ENCODE measurements around the gene RBBP8NL. TPM values are rescaled to one million over a fixed set of nuclear protein-coding genes. Genes with fewer than 3 reads are reported as not detected.

Gene RBBP8NL
- total RNA-seq, 8 experiments from 2014 or later: 0.05 to 0.24 (median 0.17) TPM; not detected in 4

DNA sequence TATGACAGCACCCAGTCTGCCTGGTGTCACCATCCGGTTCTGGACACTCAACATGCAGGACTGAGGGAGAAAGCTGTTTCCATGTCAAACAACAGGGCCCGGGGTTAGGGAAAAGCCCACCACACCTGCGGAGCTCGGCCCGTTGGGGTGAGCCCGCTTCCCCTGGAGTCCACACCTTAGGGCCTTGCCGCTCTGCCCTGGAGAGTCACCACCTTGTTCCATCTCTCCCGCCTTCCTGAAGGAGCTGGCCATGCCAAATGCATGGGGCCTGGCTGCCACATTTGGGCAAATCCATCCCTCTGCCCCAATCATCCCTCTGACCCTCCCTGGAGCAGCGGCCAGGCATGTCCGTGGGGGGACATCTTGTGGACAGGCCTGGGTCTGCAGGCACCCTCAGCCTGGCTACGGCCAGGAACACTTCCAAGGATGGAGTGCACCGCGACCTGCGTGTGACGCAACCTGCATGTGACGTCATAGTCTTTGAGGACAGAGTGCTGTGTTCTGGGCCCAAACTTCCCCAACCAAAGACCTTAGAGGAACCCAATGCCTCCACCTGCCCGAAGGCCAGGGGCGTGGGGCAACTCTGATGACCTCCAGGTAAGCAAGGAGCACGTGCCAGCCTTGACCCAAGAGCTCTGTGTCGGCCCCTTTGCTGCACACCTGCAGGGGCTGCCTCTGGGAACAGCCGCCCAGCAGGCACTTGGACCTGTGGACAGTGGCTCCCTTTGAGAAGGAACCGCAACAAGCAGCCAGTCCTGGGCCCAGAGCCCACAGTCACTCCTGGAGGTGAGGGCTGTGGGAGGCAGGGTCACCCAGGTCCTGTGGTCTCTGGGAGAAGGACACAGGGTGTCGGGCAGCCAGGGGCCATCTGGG, 22.0 kb downstream of the RBBP8NL start:
- in situ Hi-C loops (cut with MboI; ENCODE audit: low pct_unique_long_range_greater_than_20kb in 2 of 9, low sequenced_read_pairs in 9 of 9, unreplicated experiment in 9 of 9): loop anchor here in 2 of 9 experiments (25.0 kb wide), 1 partner anchor 207 kb away; no protein-coding TSS in a partner anchor
- ATAC-seq (replicated peaks in 6 of 8): peak in 6 of 8 experiments; percentile 13 to 33 (median 18)
- H3K27ac ChIP-seq: no peak overlapping the region
- 37 to 93% (median 71%) methylated on average over 1 to 9 of the region's 23 CpGs; no CpG with 5 or more reads in 4 of the 10 experiments for WGBS, 10 experiments
- peak overlapping the region in 3 of 5 donors; percentile 67 to 97 (median 94) for H3K4me3 ChIP-seq
- peaks cover 16 to 19% of the 10 kb centered on the region in 2 donors for H3K4me1 ChIP-seq (replicated peaks in 1 of 2)

DNA sequence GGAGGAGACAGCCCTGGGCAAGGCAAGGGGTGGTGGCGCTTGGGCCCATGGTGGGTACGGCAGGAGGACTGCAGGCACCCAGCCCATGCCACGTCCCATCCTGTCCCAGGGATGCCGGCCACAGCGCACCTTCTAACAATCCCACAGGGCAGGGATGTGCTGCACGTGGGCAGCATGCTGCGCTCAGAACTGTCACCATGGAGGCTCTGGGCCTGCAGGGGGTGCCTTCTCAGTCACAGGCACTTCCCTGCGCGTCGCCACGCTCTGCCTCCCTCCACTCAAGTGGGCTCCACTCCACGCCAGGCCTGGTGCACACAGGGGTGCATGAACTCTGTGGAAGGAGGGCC, 22.6 kb downstream of the RBBP8NL start:
- Histone ChIP-seq H3K4me3 (no peak overlapping the region), H3K27ac (no peak overlapping the region), H3K4me1 (replicated peaks in 1 of 2) (peaks cover 14 to 15% of the 10 kb centered on the region in 2 donors)
- 80 to 95% (median 84%) methylated on average over 1 to 7 of the region's 12 CpGs; no CpG with 5 or more reads in 7 of the 10 experiments for WGBS, 10 experiments
- no peak for ATAC-seq (replicated peaks in 6 of 8)
- in situ Hi-C loops (cut with MboI; ENCODE audit: low pct_unique_long_range_greater_than_20kb in 2 of 9, low sequenced_read_pairs in 9 of 9, unreplicated experiment in 9 of 9): loop anchor here in 2 of 9 experiments (25.0 kb wide), 1 partner anchor 208 kb away; no protein-coding TSS in a partner anchor

- in situ Hi-C loops (cut with MboI; ENCODE audit: low pct_unique_long_range_greater_than_20kb in 2 of 9, low sequenced_read_pairs in 9 of 9, unreplicated experiment in 9 of 9): loop anchor here in 2 of 9 experiments (25.0 kb wide), 1 partner anchor 208 kb away; no protein-coding TSS in a partner anchor
- 60 to 100% (median 90%) methylated on average over 1 to 6 of the region's 9 CpGs; no CpG with 5 or more reads in 5 of the 10 experiments for WGBS, 10 experiments
- H3K4me3 ChIP-seq: no peak overlapping the region
These were observed 23.1 kb downstream of the RBBP8NL start for GRCh38 chr20:62404112-62404665.

GRCh38 chr20:62403331-62403730, 24.0 kb downstream of the RBBP8NL start:
- WGBS, 10 experiments: 50 to 96% (median 92%) methylated on average over 1 to 5 of the region's 13 CpGs; no CpG with 5 or more reads in 5 of the 10 experiments
- Histone ChIP-seq H3K4me3 (no peak overlapping the region), H3K27ac (no peak overlapping the region), H3K4me1 (replicated peaks in 1 of 2) (peaks cover 12 to 14% of the 10 kb centered on the region in 2 donors)
- ATAC-seq (replicated peaks in 6 of 8): no peak
- in situ Hi-C loops (cut with MboI; ENCODE audit: low pct_unique_long_range_greater_than_20kb in 2 of 9, low sequenced_read_pairs in 9 of 9, unreplicated experiment in 9 of 9): loop anchor here in 2 of 9 experiments (25.0 kb wide), 1 partner anchor 209 kb away; no protein-coding TSS in a partner anchor

More at GRCh38 chr20:62404112-62404665, 23.1 kb downstream of the RBBP8NL start:
- H3K27ac ChIP-seq: no peak overlapping the region
- ATAC-seq (replicated peaks in 6 of 8): no peak
- H3K4me1 ChIP-seq (replicated peaks in 1 of 2): peaks cover 14 to 15% of the 10 kb centered on the region in 2 donors

DNA sequence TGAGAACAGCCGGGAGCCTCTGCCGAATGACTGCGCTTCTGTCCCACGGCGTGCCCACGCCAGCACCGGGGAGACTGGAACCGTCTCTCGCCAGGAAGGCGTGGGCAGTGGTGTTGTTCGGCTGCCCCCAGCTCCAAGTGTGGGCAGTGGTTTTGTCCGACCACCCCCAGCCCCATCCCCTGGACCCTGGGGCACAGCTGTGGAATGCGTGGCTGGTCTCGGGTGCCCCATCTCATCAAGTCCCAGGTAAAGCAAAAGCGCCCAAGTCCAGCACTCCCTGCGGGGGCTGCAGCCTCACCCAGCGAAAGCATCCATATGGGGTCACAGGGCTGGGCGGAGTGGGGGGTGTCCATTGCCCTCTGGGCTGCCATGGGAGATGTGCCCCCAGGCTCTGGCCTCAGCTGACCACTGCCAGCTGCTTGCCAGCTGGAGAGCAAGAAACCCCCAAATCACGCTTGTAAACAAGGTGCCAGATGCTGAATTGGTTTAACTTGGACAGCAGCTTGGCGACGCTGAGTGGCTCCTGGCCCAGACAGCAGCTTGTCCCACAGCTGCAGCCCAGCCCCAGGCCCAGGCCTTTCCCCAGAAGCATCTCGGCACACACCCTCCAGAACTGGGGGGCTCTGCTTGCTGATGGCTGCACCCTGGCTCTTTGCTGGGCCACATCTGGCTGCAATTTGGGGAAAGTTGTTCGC, 24.7 kb downstream of the RBBP8NL start:
- WGBS, 10 experiments: 92 to 100% methylated on average over 2 of the region's 23 CpGs; no CpG with 5 or more reads in 8 of the 10 experiments
- no peak overlapping the region for H3K4me3 ChIP-seq

DNA sequence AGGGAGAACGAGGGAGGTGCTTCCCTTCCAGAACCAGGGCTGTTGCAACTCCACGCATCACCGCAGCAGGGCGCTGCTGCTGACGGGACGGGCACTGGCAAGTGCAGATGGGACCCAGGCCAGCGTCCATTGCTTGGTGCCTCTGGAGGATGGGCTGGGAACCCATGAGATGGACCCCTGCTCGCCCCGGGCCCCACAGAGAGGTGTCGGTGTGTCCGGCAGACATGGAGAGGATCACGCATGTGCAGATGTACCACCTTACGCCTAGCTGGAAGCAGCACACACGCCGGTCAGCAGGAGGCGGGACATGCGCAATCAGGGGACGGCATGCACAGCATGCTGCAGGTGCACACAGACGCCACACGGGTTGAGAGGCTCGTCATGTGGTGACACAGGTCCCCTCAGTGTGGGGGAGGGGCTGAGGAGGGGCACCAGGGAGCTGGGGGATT, 26.0 kb downstream of the RBBP8NL start:
- Histone ChIP-seq H3K4me3 (no peak overlapping the region), H3K27ac (no peak overlapping the region), H3K4me1 (replicated peaks in 1 of 2) (peaks cover 9 to 12% of the 10 kb centered on the region in 2 donors)
- 57 to 100% (median 77%) methylated on average over 1 to 9 of the region's 21 CpGs; no CpG with 5 or more reads in 6 of the 10 experiments for WGBS, 10 experiments
- in situ Hi-C loops (cut with MboI; ENCODE audit: low pct_unique_long_range_greater_than_20kb in 2 of 9, low sequenced_read_pairs in 9 of 9, unreplicated experiment in 9 of 9): loop anchor here in 2 of 9 experiments (25.0 kb wide), 1 partner anchor 211 kb away; no protein-coding TSS in a partner anchor
- ATAC-seq (replicated peaks in 6 of 8): peak in 1 of 8 experiments; percentile 1

More for the DNA sequence above, 24.7 kb downstream of the RBBP8NL start:
- in situ Hi-C loops (cut with MboI; ENCODE audit: low pct_unique_long_range_greater_than_20kb in 2 of 9, low sequenced_read_pairs in 9 of 9, unreplicated experiment in 9 of 9): loop anchor here in 2 of 9 experiments (25.0 kb wide), 1 partner anchor 210 kb away; no protein-coding TSS in a partner anchor
- H3K4me1 ChIP-seq (replicated peaks in 1 of 2): peaks cover 12% of the 10 kb centered on the region in 2 donors
- H3K27ac ChIP-seq: no peak overlapping the region
- ATAC-seq (replicated peaks in 6 of 8): no peak

- Histone ChIP-seq H3K27ac (no peak overlapping the region), H3K4me3 (no peak overlapping the region), H3K4me1 (replicated peaks in 1 of 2) (peaks cover 2 to 5% of the 10 kb centered on the region in 2 donors)
- WGBS, 10 experiments: 67 to 100% (median 90%) methylated on average over 1 to 6 of the region's 10 CpGs; no CpG with 5 or more reads in 3 of the 10 experiments
- ATAC-seq (replicated peaks in 6 of 8): no peak
- in situ Hi-C loops (cut with MboI; ENCODE audit: low pct_unique_long_range_greater_than_20kb in 2 of 9, low sequenced_read_pairs in 9 of 9, unreplicated experiment in 9 of 9): loop anchor here in 2 of 9 experiments (25.0 kb wide), 1 partner anchor 212 kb away; no protein-coding TSS in a partner anchor
These were observed 26.8 kb downstream of the RBBP8NL start for GRCh38 chr20:62400541-62400940.

GRCh38 chr20:62400021-62400420, 27.3 kb downstream of the RBBP8NL start:
- H3K4me1 ChIP-seq (replicated peaks in 1 of 2): peaks cover 0 to under 1% of the 10 kb centered on the region in 2 donors
- H3K27ac ChIP-seq: no peak overlapping the region
- no peak for ATAC-seq (replicated peaks in 6 of 8)
- in situ Hi-C loops (cut with MboI; ENCODE audit: low pct_unique_long_range_greater_than_20kb in 2 of 9, low sequenced_read_pairs in 9 of 9, unreplicated experiment in 9 of 9): loop anchor here in 2 of 9 experiments (25.0 kb wide), 1 partner anchor 212 kb away; no protein-coding TSS in a partner anchor
- no peak overlapping the region for H3K4me3 ChIP-seq
- WGBS, 10 experiments: 80 to 100% (median 100%) methylated on average over 1 to 2 of the region's 7 CpGs; no CpG with 5 or more reads in 3 of the 10 experiments

DNA sequence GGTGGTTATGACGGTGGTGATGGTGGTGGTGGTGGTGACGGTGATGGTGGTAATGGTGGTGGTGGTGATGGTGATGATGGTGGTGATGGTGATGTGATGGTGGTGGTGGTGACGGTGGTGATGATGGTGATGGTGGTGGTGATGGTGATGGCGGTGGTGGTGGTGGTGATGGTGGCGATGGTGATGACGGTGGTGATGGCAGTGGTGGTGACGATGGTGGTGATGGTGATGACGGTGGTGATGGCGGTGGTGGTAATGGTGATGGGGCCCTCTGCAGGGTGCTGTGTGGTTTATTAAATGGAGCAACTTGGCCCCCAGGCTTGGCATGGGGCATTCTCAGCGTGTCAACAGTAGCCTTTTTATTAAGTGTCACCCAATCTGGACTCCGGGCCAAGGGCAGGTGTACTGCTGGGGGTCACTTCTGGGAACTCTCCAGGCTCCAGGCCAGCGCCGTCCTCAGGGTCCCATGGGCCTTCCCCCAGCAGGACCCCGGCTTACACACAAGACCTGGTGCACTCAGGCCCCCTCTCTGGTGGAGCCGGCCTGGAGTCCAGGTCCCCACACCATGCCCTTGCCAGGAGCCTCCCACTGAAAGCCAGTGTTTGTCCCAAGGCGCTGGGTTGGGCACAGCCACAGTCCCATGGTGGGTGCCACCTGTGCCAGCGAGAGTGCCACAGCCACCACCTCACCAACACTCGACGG, 29.1 kb downstream of the RBBP8NL start:
- Histone ChIP-seq H3K27ac (no peak overlapping the region), H3K4me3 (no peak overlapping the region), H3K4me1 (replicated peaks in 1 of 2) (no peaks in the 10 kb centered on the region)
- WGBS, 10 experiments: 80 to 100% (median 95%) methylated on average over 1 to 6 of the region's 19 CpGs; no CpG with 5 or more reads in 4 of the 10 experiments
- in situ Hi-C loops (cut with MboI; ENCODE audit: low pct_unique_long_range_greater_than_20kb in 2 of 9, low sequenced_read_pairs in 9 of 9, unreplicated experiment in 9 of 9): loop anchor here in 2 of 9 experiments (25.0 kb wide), 2 partner anchors 111 to 211 kb away; partner anchors contain the start of gene MTG2 (in 1 of the 2)
- ATAC-seq (replicated peaks in 6 of 8): no peak

DNA sequence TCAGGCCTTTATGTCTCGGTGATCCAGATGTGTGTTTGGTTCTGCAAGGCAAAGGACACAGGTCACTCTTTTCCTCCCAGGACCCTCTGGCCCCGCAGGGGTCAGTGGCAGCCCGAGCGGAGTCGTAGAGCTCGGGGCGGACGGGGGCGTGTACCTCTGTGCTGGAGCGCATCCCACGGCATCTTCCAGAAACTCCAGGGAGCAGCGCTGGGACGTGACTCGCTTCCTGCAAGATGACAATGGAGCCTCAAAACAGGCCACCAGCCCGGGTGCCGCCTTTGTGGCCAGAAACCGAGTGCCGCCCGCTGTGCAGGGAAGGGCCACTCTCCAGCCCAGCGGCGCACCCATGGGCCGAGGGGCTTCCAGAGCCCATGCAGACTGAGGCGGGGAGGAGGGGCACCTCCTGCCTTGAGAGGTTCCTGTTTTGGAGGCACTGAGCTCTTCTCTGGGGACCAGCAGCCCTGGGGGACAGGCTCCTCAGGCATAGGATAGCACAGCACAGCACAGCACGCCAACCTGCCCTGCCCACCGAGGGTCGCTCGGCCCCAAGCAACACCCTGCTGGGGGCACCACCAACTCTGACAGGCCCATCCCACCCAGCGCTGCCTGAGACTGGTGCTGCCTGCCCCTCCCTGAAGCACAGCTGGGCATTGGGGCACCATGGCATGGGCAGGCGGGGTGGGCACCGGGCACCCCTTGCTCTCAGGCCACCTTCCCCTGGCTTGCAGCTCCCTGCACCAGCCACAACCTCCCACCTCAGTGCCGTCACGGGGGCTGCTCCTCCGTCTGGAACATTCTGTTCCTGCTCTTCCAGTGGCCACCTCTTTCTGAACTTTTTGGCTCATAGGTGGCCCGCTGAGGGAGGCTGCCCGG, 30.7 kb downstream of the RBBP8NL start:
- in situ Hi-C loops (cut with MboI; ENCODE audit: low pct_unique_long_range_greater_than_20kb in 2 of 9, low sequenced_read_pairs in 9 of 9, unreplicated experiment in 9 of 9): loop anchor here in 2 of 9 experiments (25.0 kb wide), 2 partner anchors 109 to 209 kb away; partner anchors contain the start of gene MTG2 (in 1 of the 2)
- no peak for ATAC-seq (replicated peaks in 6 of 8)
- Histone ChIP-seq H3K4me1 (replicated peaks in 1 of 2) (no peaks in the 10 kb centered on the region), H3K4me3 (no peak overlapping the region), H3K27ac (no peak overlapping the region)
- WGBS, 10 experiments: 80 to 100% (median 96%) methylated on average over 1 to 13 of the region's 35 CpGs; no CpG with 5 or more reads in 5 of the 10 experiments

Measured in motor neuron (in vitro differentiated cells).